H9 (cell line): Measurements from ENCODE around the gene THOC3. TPM values are rescaled to one million over a fixed set of nuclear protein-coding genes. Genes with fewer than 3 reads are reported as not detected.
A peak's percentile ranks its signal among the peaks of the same experiment; 100 is the strongest.
"Not testable (repeated sequence)": the region's sequence is repeated elsewhere in the genome, so short reads cannot be mapped to it uniquely, and the experiment has no call there.

Experiments
- DNase-seq: peaks from one replicate; pipeline ENCODE4 v3.0.0-alpha.2; 2017
- H2AFZ ChIP-seq: one replicate; pipeline ENCODE4 v1.6.1; 2013; ENCODE audit warnings: mild to moderate bottlenecking, low read length, control low read depth, moderate library complexity
- H2AK5ac ChIP-seq: 2 replicates; pipeline ENCODE4 v1.6.1; 2013; ENCODE audit warnings: low read length, control low read depth, mixed read lengths; ENCODE audit not compliant: insufficient read length
- H2BK120ac ChIP-seq: one replicate; pipeline ENCODE4 v1.6.1; 2013; ENCODE audit warnings: low read depth, mild to moderate bottlenecking, low read length, control low read depth, inconsistent platforms; ENCODE audit not compliant: poor library complexity, severe bottlenecking
- H2BK12ac ChIP-seq: 2 replicates; pipeline ENCODE4 v1.6.1; 2013; ENCODE audit warnings: low read length, control low read depth, mixed read lengths, low read depth; ENCODE audit not compliant: insufficient read length
- H2BK15ac ChIP-seq: 2 replicates; pipeline ENCODE4 v1.6.1; 2013; ENCODE audit warnings: low read depth, low read length, control low read depth
- H2BK20ac ChIP-seq: one replicate; pipeline ENCODE4 v1.6.1; 2013; ENCODE audit warnings: low read depth, mild to moderate bottlenecking, low read length, control low read depth, inconsistent platforms; ENCODE audit not compliant: poor library complexity, severe bottlenecking
- H2BK5ac ChIP-seq: 2 replicates; pipeline ENCODE4 v1.6.1; 2013; ENCODE audit warnings: low read length, control low read depth, mixed read lengths; ENCODE audit not compliant: insufficient read length
- H3K14ac ChIP-seq: 2 replicates; pipeline ENCODE4 v1.6.1; 2013; ENCODE audit warnings: low read length, control low read depth; ENCODE audit not compliant: insufficient read depth
- H3K18ac ChIP-seq: 2 replicates; pipeline ENCODE4 v1.6.1; 2013; ENCODE audit warnings: low read depth, mild to moderate bottlenecking, mixed read lengths, low read length, control low read depth; ENCODE audit not compliant: insufficient read length
- H3K23ac ChIP-seq: 2 replicates; pipeline ENCODE4 v1.6.1; 2013; ENCODE audit warnings: low read length, control low read depth, mixed read lengths, low read depth; ENCODE audit not compliant: insufficient read length
- H3K23me2 ChIP-seq: 2 replicates; pipeline ENCODE4 v1.6.1; 2013; ENCODE audit warnings: low read depth, mild to moderate bottlenecking, mixed read lengths, low read length, control low read depth; ENCODE audit not compliant: insufficient read length, poor library complexity, severe bottlenecking
- H3K27ac ChIP-seq: 2 replicates; pipeline ENCODE4 v1.5.1; 2013; ENCODE audit warnings: low read length, control low read depth, mixed read lengths, low read depth; ENCODE audit not compliant: insufficient read length
- H3K27me3 ChIP-seq: 2 replicates; pipeline ENCODE4 v1.6.1; 2013; ENCODE audit warnings: low read length, control low read depth, inconsistent platforms; ENCODE audit not compliant: insufficient read depth
- H3K4ac ChIP-seq: 2 replicates; pipeline ENCODE4 v1.6.1; 2013; ENCODE audit warnings: low read depth, mild to moderate bottlenecking, control low read depth, inconsistent platforms, low read length, moderate library complexity
- H3K4me1 ChIP-seq: 2 replicates; pipeline ENCODE4 v1.6.1; 2013; ENCODE audit warnings: low read length, control low read depth, inconsistent platforms; ENCODE audit not compliant: insufficient read depth
- H3K4me2 ChIP-seq: 2 replicates; pipeline ENCODE4 v1.6.1; 2013; ENCODE audit warnings: low read length, control low read depth, mixed read lengths; ENCODE audit not compliant: insufficient read length, insufficient read depth
- H3K56ac ChIP-seq: 2 replicates; pipeline ENCODE4 v1.6.1; 2013; ENCODE audit warnings: low read depth, mild to moderate bottlenecking, mixed read lengths, low read length, control low read depth; ENCODE audit not compliant: insufficient read length
- H3K79me1 ChIP-seq: 2 replicates; pipeline ENCODE4 v1.6.1; 2013; ENCODE audit warnings: low read depth, mild to moderate bottlenecking, moderate library complexity, low read length, control low read depth, inconsistent platforms; ENCODE audit not compliant: insufficient read depth, poor library complexity, severe bottlenecking
- H3K79me2 ChIP-seq: 2 replicates; pipeline ENCODE4 v1.6.1; 2013; ENCODE audit warnings: low read length, control low read depth, inconsistent platforms; ENCODE audit not compliant: insufficient read depth
- H3K9ac ChIP-seq: 2 replicates; pipeline ENCODE4 v1.6.1; 2013; ENCODE audit warnings: low read length, control low read depth, mixed read lengths; ENCODE audit not compliant: insufficient read length; ENCODE audit errors: extremely low read depth
- H3K9me3 ChIP-seq: one replicate; pipeline ENCODE4 v1.6.1; 2013; ENCODE audit warnings: low read depth, low read length, inconsistent platforms; ENCODE audit not compliant: control insufficient read depth
- H3T11ph ChIP-seq: one replicate; pipeline ENCODE4 v1.6.1; 2013; ENCODE audit warnings: mild to moderate bottlenecking, low read length, control low read depth, inconsistent platforms
- H4K20me1 ChIP-seq: one replicate; pipeline ENCODE4 v1.6.1; 2013; ENCODE audit not compliant: control insufficient read depth, insufficient read length, insufficient read depth
- H4K5ac ChIP-seq: 2 replicates; pipeline ENCODE4 v1.6.1; 2013; ENCODE audit warnings: low read depth, mild to moderate bottlenecking, mixed read lengths, low read length, control low read depth; ENCODE audit not compliant: insufficient read length
- H4K8ac ChIP-seq: replicated peaks from 2 replicates; pipeline ENCODE4 v1.6.1; 2013; ENCODE audit warnings: low read length, control low read depth, mixed read lengths, low read depth; ENCODE audit not compliant: insufficient read length
- H4K91ac ChIP-seq: 2 replicates; pipeline ENCODE4 v1.6.1; 2013; ENCODE audit warnings: low read depth, mild to moderate bottlenecking, moderate library complexity, mixed read lengths, low read length, control low read depth; ENCODE audit not compliant: insufficient read length
- H3K27ac Mint-ChIP-seq, 3 experiments: 2 replicates in 2 of 3; 3 replicates in 1 of 3; pipeline ENCODE4 v1.8.0; 2020 to 2021; ENCODE audit warnings: mixed read lengths in 3 of 3, mild to moderate bottlenecking in 1 of 3, moderate library complexity in 1 of 3
- H3K27me3 Mint-ChIP-seq: 2 replicates; pipeline ENCODE4 v1.8.0; 2021; ENCODE audit warnings: low read depth, mild to moderate bottlenecking, moderate library complexity, mixed read lengths
- H3K36me3 Mint-ChIP-seq, 3 experiments: 2 replicates in 2 of 3; 3 replicates in 1 of 3; pipeline ENCODE4 v1.8.0; 2020 to 2021; ENCODE audit warnings: low read depth in 3 of 3, mixed read lengths in 3 of 3; ENCODE audit not compliant: insufficient read depth in 1 of 3
- H3K4me1 Mint-ChIP-seq, 2 experiments: 2 replicates each; pipeline ENCODE4 v1.8.0; 2020; ENCODE audit warnings: mixed read lengths in 2 of 2
- H3K4me3 Mint-ChIP-seq, 2 experiments: 2 replicates in 1 of 2; 3 replicates in 1 of 2; pipeline ENCODE4 v1.8.0; 2020 to 2021; ENCODE audit warnings: mild to moderate bottlenecking in 2 of 2, mixed read lengths in 2 of 2, moderate library complexity in 1 of 2
- H3K9me3 Mint-ChIP-seq, 2 experiments: 2 replicates in 1 of 2; 3 replicates in 1 of 2; pipeline ENCODE4 v1.8.0; 2020; ENCODE audit warnings: mild to moderate bottlenecking in 2 of 2, mixed read lengths in 2 of 2, moderate library complexity in 1 of 2
- WGBS: extraction: QIAGEN DNeasy Blood & Tissue Kit; methylation state at CpG from one replicate; pipeline ENCODE4 v1.1.7; 2013; ENCODE audit warnings: missing lambda C conversion rate, low lambda C conversion rate, mixed read lengths; ENCODE audit not compliant: insufficient read length; ENCODE audit errors: extremely low coverage; 5-methylcytosine and 5-hydroxymethylcytosine counted together
- long read RNA-seq: library from polyadenylated mRNA; unstranded; transcript quantifications from one replicate; pipeline ENCODE4 v2.0.0, GENCODE V29; 2020
- total RNA-seq: library from RNA; stranded (reverse); gene quantifications from 2 replicates; pipeline ENCODE4 v1.2.1, GENCODE V29; 2021

THOC3 gene, protein sequence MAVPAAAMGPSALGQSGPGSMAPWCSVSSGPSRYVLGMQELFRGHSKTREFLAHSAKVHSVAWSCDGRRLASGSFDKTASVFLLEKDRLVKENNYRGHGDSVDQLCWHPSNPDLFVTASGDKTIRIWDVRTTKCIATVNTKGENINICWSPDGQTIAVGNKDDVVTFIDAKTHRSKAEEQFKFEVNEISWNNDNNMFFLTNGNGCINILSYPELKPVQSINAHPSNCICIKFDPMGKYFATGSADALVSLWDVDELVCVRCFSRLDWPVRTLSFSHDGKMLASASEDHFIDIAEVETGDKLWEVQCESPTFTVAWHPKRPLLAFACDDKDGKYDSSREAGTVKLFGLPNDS
- 123 TPM in 2 replicates for total RNA-seq
- long read RNA-seq, transcript THOC3-201 (6 exons, 1,589 nt): major isoform, 1,337 of 1,462 reads
- long read RNA-seq, transcript THOC3-208 (5 exons, 1,796 nt): minor isoform, 16 of 1,462 reads
- long read RNA-seq, partial matches to known transcripts: 18 of 1,462 reads
- long read RNA-seq, other reads (novel, unspliced or antisense): 91 of 1,462 reads

DNA sequence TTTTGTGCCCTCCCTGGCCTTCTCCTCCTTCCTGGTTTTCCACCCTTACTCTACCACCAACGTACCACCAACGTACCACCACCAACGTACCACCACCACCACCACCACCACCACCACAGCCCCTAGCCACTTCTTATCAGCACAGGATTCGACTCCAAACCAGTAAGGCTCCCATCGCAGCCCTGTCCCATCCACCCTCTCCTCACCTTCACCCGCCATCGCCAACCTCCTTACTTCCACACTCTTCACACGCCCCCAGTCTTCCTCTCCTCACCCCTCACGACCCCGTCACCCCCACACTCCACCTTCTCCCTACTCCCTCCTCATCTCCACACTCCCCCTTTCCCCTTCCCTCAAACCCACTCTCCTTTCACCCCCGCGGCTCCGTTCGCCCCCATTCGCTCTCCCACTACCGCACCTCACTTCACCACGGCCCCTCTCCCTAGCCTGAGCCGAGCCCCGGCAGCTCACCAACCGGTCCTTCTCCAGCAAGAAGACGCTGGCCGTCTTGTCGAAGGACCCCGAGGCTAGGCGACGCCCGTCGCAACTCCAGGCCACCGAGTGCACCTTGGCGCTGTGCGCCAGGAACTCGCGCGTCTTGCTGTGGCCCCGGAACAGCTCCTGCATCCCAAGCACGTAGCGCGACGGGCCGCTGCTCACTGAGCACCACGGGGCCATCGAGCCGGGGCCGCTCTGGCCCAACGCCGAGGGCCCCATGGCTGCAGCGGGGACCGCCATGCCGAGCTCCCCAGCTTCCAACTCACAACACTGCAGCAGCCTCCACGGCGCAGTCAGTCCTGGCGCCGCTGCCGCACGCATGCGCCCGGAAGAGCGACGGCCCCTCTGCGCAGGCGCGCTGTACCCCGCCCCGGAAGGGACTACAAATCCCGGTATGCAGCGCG lies at the start of gene THOC3:
Gene THOC3, minus strand, starts transcription at position 845 of the 902 bp plus-strand sequence. Its CDS starts 107 bp downstream, at position 738.
- not testable (repeated sequence) for H3K79me2 ChIP-seq, H3K9me3 ChIP-seq, H3K14ac ChIP-seq, H4K5ac ChIP-seq, H2BK12ac ChIP-seq, H3K79me1 ChIP-seq, H3K4ac ChIP-seq, H3K18ac ChIP-seq, H3K9me3 Mint-ChIP-seq, H3K4me1 ChIP-seq, H3K27me3 ChIP-seq, H3K27me3 Mint-ChIP-seq, H2AFZ ChIP-seq, H2BK15ac ChIP-seq, H2AK5ac ChIP-seq, H3K23ac ChIP-seq, H4K8ac ChIP-seq, H2BK120ac ChIP-seq, H4K20me1 ChIP-seq, H4K91ac ChIP-seq, H3K23me2 ChIP-seq, H3K56ac ChIP-seq, H3K4me1 Mint-ChIP-seq, H2BK20ac ChIP-seq, H3K27ac ChIP-seq, H2BK5ac ChIP-seq, H3K27ac Mint-ChIP-seq, H3T11ph ChIP-seq
- peak; percentile 46 for DNase-seq
- Mint-ChIP-seq H3K4me3 (peak within 1 kb of the TSS; percentile 77 to 89), H3K36me3 (peaks cover 2 to 18% (median 9%) of the 10 kb centered on the region in 3 experiments; a peak in 4 of 7 replicates)
- WGBS: no CpG with 5 or more reads among the region's 67 CpGs
- peak within 1 kb of the TSS; percentile 21 for H3K4me2 ChIP-seq
- peak within 1 kb of the TSS; percentile 91 for H3K9ac ChIP-seq

GRCh38 chr5:176017324-176017723 lies 49.2 kb upstream of the THOC3 start:
- H3K4me2 ChIP-seq, H3T11ph ChIP-seq, H3K79me1 ChIP-seq, DNase-seq, H3K4ac ChIP-seq, H2BK5ac ChIP-seq, H3K36me3 Mint-ChIP-seq, H2BK15ac ChIP-seq, H3K27me3 Mint-ChIP-seq, H3K27me3 ChIP-seq, H4K8ac ChIP-seq, H3K27ac Mint-ChIP-seq, H4K91ac ChIP-seq, H2AFZ ChIP-seq, H3K27ac ChIP-seq, H2AK5ac ChIP-seq, H3K79me2 ChIP-seq, H3K56ac ChIP-seq, H3K18ac ChIP-seq, H2BK12ac ChIP-seq, H3K23ac ChIP-seq, H3K23me2 ChIP-seq, H3K14ac ChIP-seq, H3K4me1 ChIP-seq, H2BK20ac ChIP-seq, H3K9me3 ChIP-seq, H3K4me1 Mint-ChIP-seq, H3K4me3 Mint-ChIP-seq, H4K5ac ChIP-seq, H3K9me3 Mint-ChIP-seq, H2BK120ac ChIP-seq, H3K9ac ChIP-seq, H4K20me1 ChIP-seq: not testable (repeated sequence)
- no CpG with 5 or more reads among the region's 4 CpGs for WGBS
